OCI-LY3 (cell line): ENCODE data around the gene ZC3H7B.
A peak's percentile ranks its signal among the peaks of the same experiment; 100 is the strongest.

ENCODE experiments used
- H2AFZ ChIP-seq: fragments of 200-600, 300-600 bp; shearing (Covaris generic); 2 replicates; pipeline ENCODE4 v1.6.0; 2014; ENCODE audit warnings: antibody characterized with exemption, low read depth, low read length
- H3K27ac ChIP-seq: fragments of 200-600, 300-600 bp; sonication (generic); 2 replicates; pipeline ENCODE4 v1.5.1; 2014; ENCODE audit warnings: mild to moderate bottlenecking, low read length, moderate library complexity, mixed read lengths
- H3K27me3 ChIP-seq: fragments of 200-600, 300-600 bp; sonication (generic); 2 replicates; pipeline ENCODE4 v1.6.1; 2014; ENCODE audit warnings: low read depth, low read length, mixed read lengths
- H3K36me3 ChIP-seq: fragments of 200-600, 300-600 bp; sonication (generic); replicated peaks from 2 replicates; pipeline ENCODE3; 2014; ENCODE audit warnings: low read depth, low read length, mixed read lengths
- H3K4me1 ChIP-seq: fragments of 300-600, 200-600 bp; sonication (generic); 2 replicates; pipeline ENCODE4 v1.6.1; 2014; ENCODE audit warnings: low read length, mixed read lengths
- H3K4me2 ChIP-seq: fragments of 200-600, 300-600 bp; sonication (generic); 2 replicates; pipeline ENCODE4 v1.6.1; 2014; ENCODE audit warnings: low read length, mixed read lengths
- H3K4me3 ChIP-seq: fragments of 300-600, 200-600 bp; sonication (generic); 2 replicates; pipeline ENCODE4 v1.5.1; 2014; ENCODE audit warnings: antibody characterized with exemption, mild to moderate bottlenecking, low read length, moderate library complexity
- H3K79me2 ChIP-seq: fragments of 300-600, 200-600 bp; shearing (Covaris generic); 2 replicates; pipeline ENCODE4 v1.6.1; 2014; ENCODE audit warnings: mild to moderate bottlenecking, low read length, mixed read lengths
- H3K9ac ChIP-seq: fragments of 300-600, 200-600 bp; shearing (Covaris generic); 2 replicates; pipeline ENCODE4 v1.6.0; 2014; ENCODE audit warnings: mild to moderate bottlenecking, low read length, moderate library complexity
- H3K9me3 ChIP-seq: fragments of 200-600, 300-600 bp; shearing (Covaris generic); 2 replicates; pipeline ENCODE4 v1.6.1; 2014; ENCODE audit warnings: low read length, mixed read lengths; ENCODE audit not compliant: insufficient read depth
- H4K20me1 ChIP-seq: fragments of 200-600, 300-600 bp; sonication (generic); 2 replicates; pipeline ENCODE4 v1.6.1; 2016; ENCODE audit warnings: low read length, mixed read lengths; ENCODE audit not compliant: insufficient read depth
- CTCF ChIP-seq: fragments of 200-600, 300-600 bp; sonication (generic); IDR thresholded peaks from 2 replicates; pipeline ENCODE4 v1.5.1; 2014; ENCODE audit warnings: antibody characterized with exemption, low read length, low read depth
- EZH2phosphoT487 ChIP-seq: fragments of 200-600 bp; shearing (Covaris generic); IDR thresholded peaks from 2 replicates; pipeline ENCODE4 v1.6.1; 2018; ENCODE audit warnings: antibody characterized with exemption, mixed run types, low read depth

The ZC3H7B gene

DNA sequence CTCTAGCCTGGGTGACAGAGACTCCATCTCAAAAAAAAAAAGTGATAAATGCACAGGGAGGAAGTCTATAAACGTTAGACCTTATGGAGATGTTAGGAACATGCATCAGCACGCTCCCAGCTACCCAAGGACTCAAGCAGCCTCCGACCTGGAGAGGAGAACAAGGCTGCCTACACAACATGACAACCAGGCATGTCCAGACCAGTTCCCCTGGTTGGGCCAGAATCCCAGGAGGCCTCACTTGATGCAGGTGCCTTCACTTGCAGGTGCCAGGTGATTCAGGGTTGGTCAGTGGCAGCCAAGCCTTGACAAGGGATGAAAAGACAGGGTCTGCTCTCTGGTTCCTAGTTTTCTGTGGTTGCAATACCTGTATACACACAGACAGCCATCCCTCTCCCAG is 21.3 kb upstream of the ZC3H7B start:
- peaks cover 5% of the 10 kb centered on the region; the same call in 1 of the 2 replicates for H4K20me1 ChIP-seq
- no peak overlapping the region for H3K4me2 ChIP-seq
- H3K79me2 ChIP-seq, result peaks cover 51% of the 10 kb centered on the region
- H3K9ac ChIP-seq, result no peak overlapping the region
- no peak overlapping the region for H3K27ac ChIP-seq
- H3K4me1 ChIP-seq, result peaks cover 6% of the 10 kb centered on the region
- H3K27me3 ChIP-seq, result no peaks in the 10 kb centered on the region
- H2AFZ ChIP-seq, result no peak overlapping the region
- no peak overlapping the region for H3K4me3 ChIP-seq
- TF ChIP-seq CTCF, result no peak
- TF ChIP-seq EZH2phosphoT487, result no peak
- H3K36me3 ChIP-seq, result peaks cover 58% of the 10 kb centered on the region
- no peaks in the 10 kb centered on the region for H3K9me3 ChIP-seq

DNA sequence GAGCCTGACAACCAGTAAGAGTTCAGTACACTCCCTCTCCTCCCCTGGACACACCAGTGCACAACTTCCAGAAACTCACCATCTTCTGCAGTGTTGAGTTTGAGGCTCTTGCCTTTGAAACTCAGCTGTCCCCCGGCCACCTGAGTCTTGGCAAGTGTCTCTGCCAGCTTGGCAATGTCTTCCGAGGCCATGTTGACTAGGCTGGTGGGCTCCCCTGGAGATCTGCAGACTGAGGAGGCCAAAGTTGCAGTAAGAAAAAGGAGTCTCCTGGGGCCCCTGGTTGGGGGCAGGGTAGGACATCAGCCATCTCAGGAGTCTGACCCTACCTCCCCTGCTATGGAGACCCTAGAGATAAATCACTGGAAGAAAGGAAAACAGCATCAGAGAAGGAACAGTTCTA is 20.5 kb upstream of the ZC3H7B start:
- H3K36me3 ChIP-seq, result peaks cover 55% of the 10 kb centered on the region

GRCh38 chr22:41284465-41284864 is 16.9 kb upstream of the ZC3H7B start:
- Histone ChIP-seq H3K9ac (peak overlapping the region; percentile 87; the same call in 1 of the 2 replicates), H3K79me2 (peaks cover 56% of the 10 kb centered on the region), H3K27me3 (no peaks in the 10 kb centered on the region), H3K27ac (no peak overlapping the region), H4K20me1 (peaks cover 5% of the 10 kb centered on the region; the same call in 1 of the 2 replicates), H3K4me3 (peak overlapping the region; percentile 92; the same call in 1 of the 2 replicates), H2AFZ (no peak overlapping the region), H3K36me3 (peaks cover 31% of the 10 kb centered on the region), H3K4me2 (peak overlapping the region; percentile 93), H3K9me3 (no peaks in the 10 kb centered on the region), H3K4me1 (peaks cover 11% of the 10 kb centered on the region)
- TF ChIP-seq CTCF (no peak), EZH2phosphoT487 (no peak)

More for the DNA sequence above, 20.5 kb upstream of the ZC3H7B start:
- TF ChIP-seq EZH2phosphoT487 (no peak), CTCF (no peak)
- H4K20me1 ChIP-seq, result peaks cover 5% of the 10 kb centered on the region; the same call in 1 of the 2 replicates
- H3K27ac ChIP-seq, result no peak overlapping the region
- H3K4me1 ChIP-seq, result peaks cover 6% of the 10 kb centered on the region
- no peak overlapping the region for H3K4me2 ChIP-seq
- no peaks in the 10 kb centered on the region for H3K9me3 ChIP-seq
- no peaks in the 10 kb centered on the region for H3K27me3 ChIP-seq
- H2AFZ ChIP-seq, result no peak overlapping the region
- H3K79me2 ChIP-seq, result peaks cover 58% of the 10 kb centered on the region
- no peak overlapping the region for H3K4me3 ChIP-seq
- no peak overlapping the region for H3K9ac ChIP-seq

DNA sequence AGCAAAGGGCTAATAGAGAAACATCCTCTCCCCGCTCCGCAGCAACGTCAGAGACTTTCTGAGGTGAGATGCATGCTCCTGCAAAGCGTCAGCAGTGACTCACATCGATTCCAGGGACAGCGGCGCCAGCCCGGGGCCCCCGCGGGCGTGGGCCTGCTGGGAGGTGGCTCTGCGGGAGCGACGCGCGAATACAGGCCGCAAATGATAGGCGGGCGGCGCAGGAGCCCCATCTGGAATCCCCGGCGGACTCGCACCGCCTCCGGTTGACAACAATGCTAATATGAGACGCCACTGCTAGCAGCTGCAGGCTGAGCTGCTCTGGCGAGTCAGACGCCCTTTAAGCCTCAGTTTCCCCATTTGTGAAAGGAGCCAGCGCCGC is 15.9 kb upstream of the ZC3H7B start:
- Histone ChIP-seq H3K9ac (peak overlapping the region; percentile 87), H4K20me1 (peaks cover 5% of the 10 kb centered on the region; the same call in 1 of the 2 replicates), H3K27ac (peak overlapping the region; percentile 58), H3K9me3 (no peaks in the 10 kb centered on the region), H3K4me2 (peak overlapping the region; percentile 93), H3K36me3 (peaks cover 25% of the 10 kb centered on the region), H2AFZ (peak overlapping the region; percentile 27; the same call in 1 of the 2 replicates), H3K4me1 (peaks cover 11% of the 10 kb centered on the region), H3K27me3 (no peaks in the 10 kb centered on the region), H3K4me3 (peak overlapping the region; percentile 92), H3K79me2 (peaks cover 51% of the 10 kb centered on the region)
- TF ChIP-seq EZH2phosphoT487 (no peak), CTCF (no peak; the same call in 1 of the 2 replicates)
